ENCODE results near the gene PLXDC2.
A peak's percentile ranks its signal among the peaks of the same experiment; 100 is the strongest.
"Not testable (repeated sequence)": the region's sequence is repeated elsewhere in the genome, so short reads cannot be mapped to it uniquely, and the experiment has no call there.

PLXDC2 gene

DNA sequence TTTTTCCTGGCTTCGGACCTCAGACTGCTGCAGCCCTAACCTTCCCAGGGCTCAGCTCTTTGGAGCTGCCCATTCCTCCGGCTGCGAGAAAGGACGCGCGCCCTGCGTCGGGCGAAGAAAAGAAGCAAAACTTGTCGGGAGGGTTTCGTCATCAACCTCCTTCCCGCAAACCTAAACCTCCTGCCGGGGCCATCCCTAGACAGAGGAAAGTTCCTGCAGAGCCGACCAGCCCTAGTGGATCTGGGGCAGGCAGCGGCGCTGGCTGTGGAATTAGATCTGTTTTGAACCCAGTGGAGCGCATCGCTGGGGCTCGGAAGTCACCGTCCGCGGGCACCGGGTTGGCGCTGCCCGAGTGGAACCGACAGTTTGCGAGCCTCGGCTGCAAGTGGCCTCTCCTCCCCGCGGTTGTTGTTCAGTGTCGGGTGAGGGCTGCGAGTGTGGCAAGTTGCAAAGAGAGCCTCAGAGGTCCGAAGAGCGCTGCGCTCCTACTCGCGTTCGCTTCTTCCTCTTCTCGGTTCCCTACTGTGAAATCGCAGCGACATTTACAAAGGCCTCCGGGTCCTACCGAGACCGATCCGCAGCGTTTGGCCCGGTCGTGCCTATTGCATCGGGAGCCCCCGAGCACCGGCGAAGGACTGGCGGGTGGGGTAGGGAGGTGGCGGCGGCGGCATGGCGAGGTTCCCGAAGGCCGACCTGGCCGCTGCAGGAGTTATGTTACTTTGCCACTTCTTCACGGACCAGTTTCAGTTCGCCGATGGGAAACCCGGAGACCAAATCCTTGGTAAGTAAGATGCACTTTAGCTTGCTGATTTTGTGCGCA is at the start of gene PLXDC2:
PLXDC2 (plus strand) TSS at position 22 of the 820 bp plus-strand sequence.
- no peak for DNase-seq

DNA sequence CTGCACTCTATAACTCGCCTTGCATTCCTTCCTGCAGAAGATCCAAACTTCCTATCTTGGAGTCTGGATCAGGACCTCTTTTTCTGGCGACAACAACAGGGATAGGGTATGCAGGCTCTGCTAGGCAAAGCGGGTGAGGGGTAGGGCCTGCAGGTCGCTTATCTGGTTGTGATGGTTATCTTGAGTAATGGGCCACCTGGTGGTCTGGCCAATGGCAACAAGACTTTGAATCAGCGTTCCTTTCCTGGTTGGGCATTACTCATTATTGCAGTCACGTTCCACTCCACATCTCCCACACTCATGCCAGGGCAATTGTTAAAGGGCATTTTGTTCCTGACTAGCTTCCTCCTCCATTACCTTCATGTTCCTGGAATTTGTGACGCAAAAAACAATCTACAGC is 48.4 kb upstream of the PLXDC2 start:
- DNase-seq, result no peak

DNA sequence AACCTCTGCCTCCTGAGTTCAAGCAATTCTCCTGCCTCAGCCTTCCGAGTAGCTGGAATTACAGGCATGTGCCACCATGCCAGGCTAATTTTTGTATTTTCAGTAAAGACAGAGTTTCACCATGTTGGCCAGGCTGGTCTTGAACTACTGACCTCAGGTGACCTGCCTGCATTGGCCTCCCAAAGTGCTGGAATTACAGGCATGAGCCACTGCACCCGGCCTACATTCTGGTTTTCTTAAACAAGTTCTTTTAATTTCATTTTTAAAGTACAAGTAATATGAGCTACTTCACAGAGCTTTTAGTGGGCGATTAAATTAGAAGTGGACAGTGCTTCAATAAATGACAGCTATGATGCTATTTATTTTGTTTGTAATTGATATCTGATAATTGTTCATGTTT is 46.4 kb upstream of the PLXDC2 start:
- not testable (repeated sequence) for DNase-seq

DNA sequence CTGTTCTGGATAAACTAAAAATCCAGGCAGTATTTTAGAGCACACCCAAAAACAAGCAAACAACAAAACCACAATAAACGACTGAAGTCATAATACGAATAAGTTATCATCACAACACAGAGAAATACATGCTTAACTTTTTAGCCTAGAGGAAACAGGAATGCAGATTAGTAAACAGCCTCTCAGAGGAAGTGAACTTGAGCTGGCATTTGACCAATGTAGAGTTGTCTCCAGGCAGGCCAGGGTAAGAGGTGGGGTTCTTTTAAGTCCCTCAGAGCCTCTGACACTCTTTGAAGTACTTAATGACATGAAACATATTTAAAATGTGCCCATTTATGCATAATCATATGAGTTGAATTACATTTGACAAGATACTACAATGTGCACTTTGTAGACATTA is 43.3 kb upstream of the PLXDC2 start:
- no peak for DNase-seq

DNA sequence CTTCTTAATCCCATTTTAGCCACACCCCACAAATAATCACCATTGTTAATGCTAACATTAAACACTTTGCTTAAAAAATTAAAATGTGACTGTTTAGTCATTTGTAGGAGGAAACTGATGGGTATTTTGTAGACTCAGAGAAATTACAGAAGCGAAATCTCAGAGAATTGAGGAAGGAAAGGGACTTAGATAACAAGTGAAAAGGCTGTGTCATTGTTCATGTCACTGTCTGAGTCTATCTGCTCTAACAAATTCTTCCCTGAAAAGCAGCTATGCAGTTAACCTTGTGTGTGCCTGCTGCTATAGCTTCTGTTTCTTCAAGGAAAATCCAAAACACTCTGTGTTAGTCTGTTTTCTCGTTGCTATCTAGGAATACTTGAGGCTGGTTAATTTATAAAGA is 40.9 kb upstream of the PLXDC2 start:
- DNase-seq, result peak; percentile 0

DNA sequence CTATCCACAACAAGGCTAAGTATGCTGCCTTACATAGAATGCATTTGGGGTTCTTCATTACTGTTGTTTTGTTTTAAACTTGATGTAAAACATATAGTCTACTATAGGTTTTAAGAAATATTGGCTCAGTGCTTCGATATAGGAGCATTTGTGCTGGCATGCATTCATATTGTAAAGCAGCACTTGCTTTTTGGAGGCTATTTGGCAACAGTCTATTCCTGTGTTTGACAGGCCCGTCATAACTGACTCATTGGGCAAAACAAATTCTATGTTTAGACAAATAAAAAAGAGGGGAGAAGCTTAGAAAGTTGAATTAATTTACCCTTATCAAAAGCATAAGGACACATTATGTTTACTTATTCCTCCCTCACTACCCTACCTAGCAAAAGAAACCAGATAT is 38.4 kb upstream of the PLXDC2 start:
- DNase-seq, result no peak

DNA sequence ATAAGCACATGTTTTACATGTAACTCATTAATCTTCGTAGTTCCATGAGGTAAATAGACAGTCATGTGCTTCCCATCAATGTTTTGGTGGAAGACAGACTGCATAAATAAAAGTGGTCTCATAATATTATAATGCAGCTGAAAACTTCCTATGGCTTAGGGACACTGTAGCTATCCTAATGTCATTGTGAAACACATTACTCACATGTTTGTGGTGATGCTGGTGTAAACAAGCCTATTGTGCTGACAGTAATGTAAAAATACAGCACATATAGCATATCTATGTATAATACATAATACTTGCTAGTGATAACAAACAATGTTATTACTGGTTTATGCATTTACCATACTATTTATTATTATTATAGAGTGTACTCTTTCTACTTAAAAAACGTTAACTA is 37.2 kb upstream of the PLXDC2 start:
- DNase-seq, result no peak

DNA sequence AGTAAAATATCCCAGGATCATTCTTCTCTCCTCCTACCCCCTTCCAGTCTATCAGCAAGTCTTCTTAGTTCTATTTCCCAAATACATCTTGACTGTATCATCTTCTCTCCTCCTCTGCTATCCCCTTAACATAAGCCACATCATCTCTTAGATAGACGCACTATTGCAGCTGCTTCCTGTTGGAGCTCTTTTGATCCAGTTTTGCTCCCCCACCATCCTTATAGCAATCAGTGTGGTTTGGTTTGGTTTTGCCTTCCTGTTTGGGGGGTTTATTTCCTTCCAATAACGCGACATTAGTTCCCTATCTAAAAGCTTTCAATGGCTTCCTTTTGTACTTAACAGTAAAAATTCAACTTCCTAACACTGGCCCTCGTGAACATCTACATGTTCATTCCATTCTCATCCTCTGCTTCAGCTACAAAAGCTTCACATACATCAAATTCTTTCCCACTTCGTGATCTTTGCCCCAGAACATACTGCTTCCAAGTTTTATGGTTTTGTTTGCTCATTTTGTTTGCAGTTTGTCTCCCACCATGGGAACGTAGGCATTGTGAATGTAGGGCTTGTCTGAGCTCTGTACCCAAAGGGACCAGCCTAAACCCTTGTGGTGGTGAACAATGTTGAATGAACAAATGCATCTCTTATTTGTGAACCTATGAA is 33.7 kb upstream of the PLXDC2 start:
- DNase-seq, result no peak

DNA sequence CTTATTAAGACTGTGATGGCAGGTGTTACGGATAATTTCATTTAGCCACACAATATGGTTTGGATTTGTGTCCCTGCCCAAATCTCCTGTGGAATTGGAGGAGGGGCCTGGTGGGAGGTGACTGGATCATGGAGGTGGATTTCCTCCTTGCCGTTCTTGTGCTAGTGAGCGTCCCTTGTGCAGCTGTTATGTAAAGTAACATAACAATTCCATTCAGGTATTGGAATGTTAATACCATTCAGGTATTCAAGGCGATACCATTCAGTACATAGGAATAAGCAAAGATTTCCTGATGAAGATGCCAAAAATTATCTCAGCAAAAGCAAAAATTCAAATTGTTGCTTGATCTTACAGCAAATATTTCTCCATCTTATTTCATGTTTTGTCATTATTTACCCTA is 32.5 kb upstream of the PLXDC2 start:
- no peak for DNase-seq

DNA sequence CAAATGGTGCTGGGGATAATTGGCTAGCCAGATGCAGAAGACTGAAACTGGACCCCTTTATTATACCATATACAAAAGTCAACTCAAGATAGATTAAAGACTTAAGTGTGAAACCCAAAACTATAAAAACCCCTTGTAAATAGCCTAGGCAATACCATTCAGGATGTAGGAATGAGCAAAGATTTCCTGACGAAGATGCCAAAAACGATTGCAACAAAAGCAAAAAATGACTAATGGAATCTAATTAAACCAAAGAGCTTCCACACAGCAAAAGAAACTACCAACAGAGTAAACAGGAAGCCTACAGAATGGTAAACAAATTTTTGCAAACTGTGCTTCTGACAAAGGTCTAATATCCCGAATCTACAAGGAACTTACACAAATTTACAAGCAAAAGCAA is 30.9 kb upstream of the PLXDC2 start:
- DNase-seq, result no peak

DNA sequence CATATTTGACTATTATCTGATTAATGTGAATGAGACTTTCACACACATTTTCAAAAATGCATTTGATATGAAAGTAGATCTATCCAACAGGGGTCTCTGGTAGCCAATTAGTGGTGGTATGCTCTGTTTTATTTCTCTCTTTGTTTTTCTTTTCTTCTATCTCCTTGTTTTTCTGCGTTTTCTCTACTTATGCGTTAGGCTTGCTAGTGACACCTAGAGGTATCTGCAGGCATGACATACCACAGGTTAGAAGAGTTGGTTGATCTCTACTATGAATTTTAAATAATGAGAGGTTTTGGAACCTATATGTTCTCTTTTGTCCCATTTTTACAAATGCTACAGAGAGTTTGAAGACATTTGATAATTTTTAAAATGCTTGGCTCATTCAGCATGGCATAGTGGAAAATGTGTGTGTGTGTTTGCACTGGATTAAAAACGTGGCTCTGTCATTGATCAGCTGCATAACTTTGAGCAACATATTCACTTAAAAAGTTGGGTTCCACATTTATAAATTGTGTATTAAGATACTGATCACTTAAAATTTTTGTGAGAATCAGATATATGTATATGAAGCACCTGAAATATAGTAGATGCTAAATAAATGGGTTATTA is 28.1 kb upstream of the PLXDC2 start:
- DNase-seq, result peak; percentile 1

DNA sequence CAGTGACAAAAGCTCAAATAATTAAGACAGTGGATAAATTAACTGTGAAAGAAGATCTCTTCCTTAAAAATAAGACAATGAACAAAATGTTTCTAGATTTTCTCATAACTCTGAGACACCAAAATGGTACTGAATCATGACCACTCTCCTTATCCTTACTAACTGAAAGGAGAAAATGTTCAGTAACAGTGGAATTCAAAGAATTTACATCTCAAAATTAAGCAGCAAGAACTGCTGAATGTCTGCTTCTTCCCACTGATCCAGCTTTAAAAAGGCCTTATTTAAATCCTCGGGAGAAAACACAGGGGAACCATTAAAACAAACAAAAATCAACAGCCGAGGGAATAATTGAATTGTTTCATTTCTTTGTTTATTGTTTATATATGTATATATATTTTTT is 27.3 kb upstream of the PLXDC2 start:
- DNase-seq, result no peak

DNA sequence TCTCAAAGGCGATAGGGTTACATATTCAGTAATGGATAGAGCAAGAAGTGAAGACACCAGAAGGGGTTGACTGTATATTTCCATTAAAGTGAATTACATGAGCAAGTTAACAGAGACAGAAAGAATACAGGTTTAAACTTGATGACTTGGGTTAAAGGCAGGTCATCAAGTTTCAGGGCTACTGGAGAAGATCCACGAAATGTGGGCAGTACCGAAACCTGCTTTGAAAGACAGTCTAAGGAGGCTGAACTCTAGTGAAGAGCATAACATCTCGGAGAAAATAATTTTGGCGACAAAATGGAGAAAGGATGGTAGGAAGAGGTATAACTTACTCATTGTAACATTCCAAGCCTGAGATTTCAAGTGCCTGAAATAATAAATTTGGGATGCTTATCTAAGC is 26.6 kb upstream of the PLXDC2 start:
- DNase-seq, result no peak

DNA sequence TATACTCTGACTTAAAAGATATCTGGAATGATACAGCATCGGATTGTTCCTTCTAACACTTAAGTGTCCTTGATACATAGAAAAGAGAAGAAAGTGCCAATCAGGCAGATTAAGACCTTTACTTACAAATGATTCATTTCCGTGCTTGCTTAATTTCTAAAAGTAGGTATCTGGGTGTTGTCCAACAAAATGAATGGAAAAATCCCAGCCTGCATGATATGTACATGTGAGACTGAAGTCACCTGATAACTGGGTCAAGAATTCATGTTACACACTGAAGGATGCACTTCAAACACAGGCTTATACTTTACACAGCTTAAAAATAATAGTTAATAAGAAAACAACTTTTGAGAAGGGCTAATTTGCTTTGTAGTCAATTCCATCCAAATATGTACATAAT is 25.2 kb upstream of the PLXDC2 start:
- no peak for DNase-seq

DNA sequence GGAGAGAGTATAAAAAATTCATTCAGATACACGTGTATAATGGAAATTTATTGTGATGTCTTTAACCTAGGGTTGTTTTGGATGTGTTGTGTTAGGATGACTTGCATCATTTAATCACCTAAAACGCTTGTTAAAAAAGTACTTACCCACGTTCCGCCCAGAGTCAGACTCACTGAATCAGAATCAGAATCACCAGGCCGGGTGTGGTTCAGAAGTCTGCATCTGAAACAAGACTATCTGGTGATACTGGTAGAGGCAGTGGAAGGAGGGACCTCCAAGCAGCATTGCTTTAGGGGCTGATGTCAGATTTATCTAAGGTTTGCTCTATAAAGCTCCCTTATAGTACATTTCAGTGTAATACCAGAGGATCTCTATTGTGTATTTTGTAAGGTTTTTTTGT is 20.5 kb upstream of the PLXDC2 start:
- DNase-seq, result no peak

DNA sequence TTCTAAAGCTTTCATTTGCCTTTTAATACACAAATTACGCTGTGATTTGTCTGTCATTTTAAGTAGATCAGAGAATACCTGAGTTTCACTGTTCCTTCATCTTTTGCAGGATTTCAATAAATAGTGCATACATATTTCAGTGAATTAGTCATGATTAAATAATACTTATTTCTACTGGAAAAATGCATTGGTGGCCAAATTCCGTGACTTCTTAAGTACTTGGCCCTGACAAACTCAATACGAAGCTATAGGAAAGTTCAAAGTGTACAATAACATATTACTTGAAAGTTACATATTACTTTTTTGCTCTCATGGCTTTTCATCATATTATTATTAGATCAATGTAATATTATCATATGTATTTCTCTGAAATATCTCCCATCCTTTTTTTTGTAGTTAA is 16.1 kb upstream of the PLXDC2 start:
- no peak for DNase-seq

DNA sequence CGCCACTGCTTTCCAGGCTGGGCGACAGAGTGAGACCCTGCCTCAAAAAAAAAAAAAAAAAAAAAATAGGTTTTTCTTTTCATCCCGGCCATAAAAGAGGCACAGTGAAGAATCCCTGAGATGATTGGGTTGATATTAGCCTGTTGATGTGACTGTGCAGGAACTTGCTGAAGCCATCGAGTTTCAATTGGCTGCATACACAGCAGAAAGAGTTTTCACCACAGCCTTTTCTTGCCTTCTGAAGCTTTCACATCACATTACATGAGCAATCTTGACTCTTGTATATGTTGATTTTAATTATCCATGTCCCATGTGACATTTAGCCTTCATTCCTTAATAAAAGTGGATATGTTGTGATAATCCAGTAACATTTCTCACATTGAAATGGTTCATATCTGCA is 14.9 kb upstream of the PLXDC2 start:
- DNase-seq, result no peak

DNA sequence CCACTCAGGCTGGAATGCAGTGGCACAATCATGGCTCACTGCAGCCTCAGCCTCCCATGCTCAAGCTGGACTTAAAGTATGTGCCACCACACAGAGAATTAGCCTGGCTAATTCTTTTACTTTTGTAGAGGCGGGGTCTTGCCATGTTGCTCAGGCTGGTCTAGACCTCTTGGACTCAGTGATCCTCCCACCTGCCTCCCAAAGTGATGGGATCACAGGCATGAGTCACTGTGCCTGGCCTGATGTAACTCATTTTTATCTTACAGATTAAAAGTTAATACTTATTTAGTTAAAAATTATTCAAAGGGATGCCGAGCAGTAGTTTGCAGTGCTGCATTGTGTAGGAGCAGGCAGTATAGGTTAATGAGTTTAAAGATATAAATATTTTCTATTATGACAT is 12.6 kb upstream of the PLXDC2 start:
- no peak for DNase-seq

DNA sequence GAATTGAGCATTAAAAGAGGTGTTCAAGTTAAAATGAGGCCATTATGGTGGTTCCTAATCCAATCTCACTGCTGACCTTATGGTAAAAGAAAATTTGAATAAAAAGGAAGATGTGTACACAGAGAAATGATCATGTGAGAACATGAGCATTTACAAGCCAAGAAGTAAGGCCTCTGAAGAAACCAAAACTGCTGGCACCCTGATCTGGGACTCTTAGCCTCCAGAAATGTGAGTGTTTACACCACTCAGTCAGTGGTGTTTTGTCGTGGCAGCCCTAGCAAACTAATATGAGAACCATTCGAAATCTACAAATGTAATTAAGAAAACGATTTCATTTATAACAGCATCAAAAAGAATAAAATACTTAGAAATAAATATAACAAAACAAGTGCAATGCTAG is 6.8 kb upstream of the PLXDC2 start:
- no peak for DNase-seq

DNA sequence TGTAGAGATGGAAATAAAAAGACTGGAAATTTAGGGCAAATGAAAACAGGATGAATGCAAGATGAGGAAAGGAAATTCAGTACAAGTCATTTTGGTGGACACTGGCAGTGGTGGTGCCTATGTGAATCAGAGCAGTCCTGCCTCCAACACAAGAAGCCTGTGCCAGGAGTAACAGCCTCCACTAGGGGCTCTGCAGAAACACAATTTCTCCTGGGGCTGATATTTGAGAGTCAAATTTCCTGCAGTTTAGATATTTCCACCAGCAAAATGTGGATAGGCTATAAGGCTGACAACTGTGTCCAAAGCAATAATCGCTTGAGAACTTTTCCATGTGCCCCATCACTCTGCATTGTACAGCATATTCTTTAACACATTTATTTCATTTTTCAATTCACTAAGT is 4.7 kb upstream of the PLXDC2 start:
- DNase-seq, result no peak

DNA sequence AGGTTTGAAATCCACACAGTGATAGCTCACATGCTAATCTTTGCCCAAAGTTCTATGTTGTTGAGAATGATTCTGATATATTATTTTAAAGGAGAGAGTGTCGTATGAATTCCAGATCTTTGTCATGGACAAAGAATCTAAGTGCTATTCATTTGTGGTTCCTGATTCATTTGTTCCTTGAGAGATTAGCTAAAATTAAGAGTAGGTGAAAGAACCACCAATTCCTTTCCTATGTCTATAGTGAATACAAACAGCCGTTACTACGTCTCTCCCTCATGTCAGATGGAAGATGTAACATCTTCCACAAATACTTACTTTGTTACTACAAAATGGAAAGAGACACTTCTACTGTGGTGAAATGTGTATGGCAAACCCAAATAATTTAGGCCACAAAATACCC is 3.3 kb upstream of the PLXDC2 start:
- no peak for DNase-seq

DNA sequence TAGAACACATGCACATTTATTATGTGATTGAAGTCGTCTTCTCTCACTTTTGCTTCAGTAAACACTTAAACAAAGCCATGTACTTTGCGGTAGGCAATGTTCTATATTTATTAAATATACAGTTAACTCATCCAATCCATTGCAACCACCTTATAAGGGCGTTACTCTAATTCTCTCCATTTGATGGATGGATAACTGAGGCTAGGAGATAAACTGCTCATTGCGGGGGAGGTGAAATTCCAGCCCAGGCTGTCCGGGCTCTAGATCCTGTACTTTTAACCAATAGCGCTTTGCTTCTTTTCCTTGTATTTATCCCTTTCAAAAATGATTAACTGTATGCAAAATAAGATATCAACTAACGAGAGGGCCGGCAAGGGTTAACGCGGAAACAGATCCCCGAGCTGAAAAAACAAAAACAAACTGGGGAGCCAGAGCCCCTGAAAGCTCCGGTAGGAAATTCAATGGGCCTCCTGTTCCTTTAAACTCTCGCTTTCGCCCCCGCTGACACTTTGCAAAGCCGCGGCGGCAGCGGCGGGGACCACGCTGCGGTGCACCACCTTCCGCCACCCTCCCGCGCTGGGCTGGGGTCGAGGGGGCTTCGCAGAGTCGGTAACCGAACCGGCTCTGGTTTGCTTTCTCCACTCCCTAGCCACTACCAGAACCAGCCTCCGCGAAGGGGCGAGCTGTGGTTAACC is 1.0 kb upstream of the PLXDC2 start:
- no peak for DNase-seq

DNA sequence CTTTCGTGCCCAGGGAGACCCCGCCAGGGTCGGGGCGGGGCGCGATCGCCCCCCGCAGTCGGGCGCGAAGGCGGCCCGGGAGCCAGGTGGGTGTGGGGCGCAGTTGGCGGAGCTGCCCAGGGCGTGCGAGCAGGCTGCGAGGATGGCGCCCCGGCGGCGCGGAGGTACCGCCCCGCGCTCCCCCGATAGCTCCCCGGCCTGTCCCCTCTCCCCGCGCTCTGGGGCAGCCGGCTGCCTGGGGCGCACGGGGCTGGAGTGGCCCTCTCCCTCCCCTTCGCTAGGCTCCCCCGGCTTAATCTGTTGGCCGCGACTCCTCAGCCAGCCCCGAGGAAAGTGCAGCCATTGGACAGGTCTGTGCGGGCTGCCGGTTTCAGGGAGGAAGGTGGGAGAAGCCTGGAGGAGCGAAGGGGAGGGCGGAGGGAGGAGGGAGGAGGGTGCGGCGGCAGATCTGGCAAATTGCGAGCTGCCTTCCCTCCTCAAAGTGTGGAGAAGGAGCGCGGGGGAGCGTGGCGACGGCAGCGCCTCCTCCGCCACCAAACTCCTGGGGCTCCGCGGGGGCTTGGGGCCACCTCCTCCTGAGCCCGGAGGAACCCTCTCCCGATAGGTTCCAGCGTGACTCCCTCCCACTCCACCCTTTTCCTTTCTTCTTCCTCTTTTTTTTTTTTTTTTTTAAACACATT is 361 bp upstream of the PLXDC2 start:
- no peak for DNase-seq
